GM21723 (cell line): Measurements from ENCODE around the gene SERPINB5.

Experiments
- ATAC-seq: cut with Tn5 transposase; IDR thresholded peaks from one replicate; pipeline ENCODE4 v1.9.1; 2021; ENCODE audit warnings: mild to moderate bottlenecking, moderate library complexity; ENCODE audit not compliant: unreplicated experiment

The SERPINB5 gene

DNA sequence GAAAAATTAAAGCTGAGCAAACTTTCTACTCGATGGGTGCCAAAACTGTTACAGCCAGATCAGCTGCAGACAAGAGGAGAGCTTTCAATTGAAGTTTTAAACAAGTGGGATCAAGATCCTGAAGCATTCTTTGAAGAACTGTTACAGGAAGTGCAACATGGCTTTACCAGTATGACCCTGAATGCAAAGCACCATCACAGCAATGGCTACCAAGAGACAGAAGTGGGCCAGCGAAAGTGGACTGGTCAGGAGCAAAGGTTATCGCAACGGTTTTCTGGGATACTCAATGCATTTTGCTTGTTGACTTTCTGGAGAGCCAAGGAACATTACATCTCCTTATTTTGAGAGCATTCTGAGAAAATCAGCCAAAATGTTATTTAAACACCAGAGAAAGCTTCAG is 9.1 kb upstream of the SERPINB5 start:
- no peak for ATAC-seq

DNA sequence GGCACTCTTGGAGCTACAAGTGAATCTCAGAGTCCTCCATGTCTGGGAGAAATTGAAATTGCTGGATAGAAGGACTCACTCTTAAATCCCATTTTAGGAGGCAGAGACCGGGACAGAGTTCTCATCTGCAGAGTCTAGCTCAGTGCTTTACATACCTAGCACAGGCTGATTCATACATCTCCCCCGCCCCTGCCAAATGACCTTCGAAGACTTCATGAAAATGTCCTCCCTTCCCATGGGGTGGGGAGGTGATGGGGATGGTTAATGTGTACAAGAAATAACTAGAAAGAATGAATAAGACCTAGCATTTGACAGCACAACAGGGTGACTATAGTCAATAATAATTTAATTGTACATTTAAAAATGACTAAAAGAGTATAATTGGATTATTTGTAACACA is 8.2 kb upstream of the SERPINB5 start:
- no peak for ATAC-seq

- no peak for ATAC-seq
Observed at GRCh38 chr18:63470751-63471150, 6.0 kb upstream of the SERPINB5 start.

- ATAC-seq: no peak
Observed at GRCh38 chr18:63472380-63472779, 4.4 kb upstream of the SERPINB5 start.

GRCh38 chr18:63477200-63477599 is 442 bp downstream of the SERPINB5 start:
- ATAC-seq: no peak

DNA sequence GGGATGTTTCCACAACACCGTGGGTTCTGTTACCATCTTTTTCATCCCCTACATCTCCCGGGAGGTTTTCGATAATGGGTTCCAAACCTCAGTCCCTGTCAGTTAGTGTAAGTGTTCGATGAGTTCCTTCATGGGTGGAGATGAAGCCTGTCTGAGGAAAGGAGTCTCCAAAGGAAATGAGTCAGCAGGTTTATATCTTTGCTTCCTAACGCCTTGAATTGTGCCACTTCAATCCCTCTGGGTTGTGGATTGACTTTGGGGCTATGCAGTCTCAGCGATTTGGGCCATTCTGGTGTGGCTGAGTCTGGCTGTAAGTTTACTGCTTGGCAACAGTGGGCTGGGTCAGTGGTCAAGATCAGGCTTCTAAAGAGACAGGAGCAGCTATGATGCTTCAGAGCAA is 1.2 kb downstream of the SERPINB5 start:
- no peak for ATAC-seq

GRCh38 chr18:63479826-63480225 is 3.1 kb downstream of the SERPINB5 start:
- ATAC-seq: no peak

DNA sequence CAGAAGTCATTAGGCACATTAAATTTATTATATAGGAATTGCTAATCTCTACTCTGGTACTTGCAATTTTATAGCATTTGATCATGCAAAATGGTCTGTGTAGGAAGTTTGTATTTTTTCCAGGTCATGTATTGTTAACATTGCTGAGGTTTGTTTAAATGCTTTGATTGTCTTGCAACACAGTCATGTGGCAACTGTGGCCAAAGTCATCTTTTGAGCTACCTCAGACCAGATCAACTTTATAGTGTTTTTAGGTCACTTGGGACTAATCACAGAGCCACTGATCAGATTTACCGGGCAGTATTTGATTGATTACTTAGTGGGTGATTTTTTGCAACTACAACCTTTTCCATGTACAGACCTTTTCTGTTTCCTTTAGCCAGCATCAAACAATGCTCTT is 3.7 kb downstream of the SERPINB5 start:
- ATAC-seq: no peak

DNA sequence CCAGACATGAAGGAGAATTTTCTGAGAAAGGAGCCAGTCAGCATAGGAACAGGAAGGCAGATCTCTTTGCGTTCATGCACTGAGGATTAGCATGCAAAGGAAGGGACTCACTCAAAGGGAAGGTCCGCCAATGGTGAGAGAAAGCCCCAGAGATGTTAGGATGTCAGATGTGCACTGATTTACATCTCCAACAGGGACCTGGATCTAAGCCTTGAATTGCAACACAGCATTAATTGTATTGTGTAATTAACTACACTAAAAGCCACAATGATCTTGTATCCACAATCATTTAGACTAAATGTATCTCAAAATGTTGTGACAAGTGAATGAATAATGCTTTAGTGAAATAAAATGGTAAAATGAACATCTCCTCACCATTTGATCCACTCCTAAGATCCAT is 4.2 kb downstream of the SERPINB5 start:
- ATAC-seq: no peak

DNA sequence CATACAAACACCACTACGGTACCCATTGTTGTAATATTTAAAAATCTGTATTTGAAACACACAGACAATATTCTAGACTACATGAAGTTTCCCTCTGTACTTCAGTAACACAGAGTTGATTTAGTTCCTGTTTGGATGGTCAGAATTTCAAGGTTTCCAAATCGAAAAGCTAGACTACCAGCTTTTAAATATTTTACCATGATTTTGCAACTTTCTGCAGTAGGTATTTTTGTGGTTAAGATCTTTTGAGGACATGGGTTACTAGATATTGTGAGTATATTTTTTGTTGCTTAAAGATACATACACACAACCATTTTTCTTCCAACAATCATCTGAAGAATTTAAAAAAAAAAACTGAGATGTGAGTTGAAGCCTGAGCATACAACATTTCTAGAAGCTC is 10.9 kb downstream of the SERPINB5 start:
- ATAC-seq: no peak

DNA sequence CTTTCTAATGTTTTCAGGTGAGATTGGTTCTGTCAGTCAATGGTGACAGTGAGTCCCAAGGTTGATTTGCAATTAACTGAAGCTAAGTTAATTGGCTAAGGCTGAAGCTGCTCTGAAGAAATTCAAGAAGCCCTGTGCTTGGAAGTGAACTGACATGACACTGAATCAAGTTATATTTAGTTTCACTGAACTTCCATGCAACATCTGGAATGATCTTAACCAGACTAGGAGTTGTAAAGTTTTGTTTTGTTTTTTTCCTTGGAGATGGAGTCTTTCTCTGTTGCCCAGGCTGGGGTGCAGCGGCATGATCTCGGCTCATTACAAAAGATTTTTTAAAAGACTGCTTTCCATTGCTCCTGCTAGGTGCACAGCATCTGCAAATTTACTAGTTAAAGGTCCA is 11.4 kb downstream of the SERPINB5 start:
- ATAC-seq: no peak

DNA sequence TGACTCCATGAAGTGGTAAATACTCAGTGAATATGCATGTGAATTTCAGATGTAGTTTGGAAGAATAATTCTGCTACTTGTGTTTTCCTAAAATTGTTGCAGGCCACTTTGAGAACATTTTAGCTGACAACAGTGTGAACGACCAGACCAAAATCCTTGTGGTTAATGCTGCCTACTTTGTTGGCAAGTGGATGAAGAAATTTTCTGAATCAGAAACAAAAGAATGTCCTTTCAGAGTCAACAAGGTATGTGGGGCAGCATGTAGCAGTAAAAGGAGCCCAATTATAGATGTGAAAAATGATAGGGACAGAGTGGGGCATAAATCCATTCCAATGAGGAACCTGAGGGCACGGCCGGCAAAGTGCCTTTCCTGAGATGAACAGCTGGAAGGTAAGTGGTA is 16.1 kb downstream of the SERPINB5 start:
- no peak for ATAC-seq

GRCh38 chr18:63495675-63496074 is 18.9 kb downstream of the SERPINB5 start:
- no peak for ATAC-seq

- ATAC-seq: peak; percentile 62
Observed at GRCh38 chr18:63505566-63506335, 29.0 kb downstream of the SERPINB5 start.

DNA sequence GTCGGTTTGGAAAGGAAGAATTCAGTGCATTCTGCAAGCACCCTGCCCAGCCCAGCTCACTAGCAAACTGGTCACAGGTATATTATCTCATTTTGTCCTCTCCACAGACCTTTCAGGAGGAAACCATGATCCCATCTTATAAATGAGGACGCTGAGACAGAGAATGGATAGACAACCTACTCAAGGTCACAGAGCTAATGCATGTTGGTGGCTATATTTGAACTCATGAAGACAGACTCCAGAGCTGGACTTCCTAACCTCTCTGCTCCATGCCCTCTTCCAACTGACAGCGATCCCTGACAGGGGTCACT is 29.5 kb downstream of the SERPINB5 start:
- ATAC-seq: no peak

DNA sequence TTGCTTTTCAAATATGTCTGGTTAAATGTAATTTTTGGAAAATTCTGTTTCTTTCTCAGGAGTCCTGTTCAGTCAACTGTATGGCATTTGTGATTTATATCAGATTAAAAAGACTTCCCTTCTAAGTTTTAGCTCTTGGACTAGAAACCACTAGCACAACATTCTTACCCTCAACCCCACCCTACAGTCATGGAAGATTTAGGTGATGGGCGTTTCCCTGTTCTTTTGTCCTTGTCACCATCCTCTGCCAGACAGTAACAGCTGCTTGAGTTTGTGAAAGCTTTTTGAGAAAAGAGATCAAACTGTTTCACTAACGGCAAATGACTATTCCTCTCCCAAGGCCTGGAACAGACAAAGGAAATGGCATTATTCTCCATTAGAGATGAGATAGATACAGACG is 31.8 kb downstream of the SERPINB5 start:
- no peak for ATAC-seq

DNA sequence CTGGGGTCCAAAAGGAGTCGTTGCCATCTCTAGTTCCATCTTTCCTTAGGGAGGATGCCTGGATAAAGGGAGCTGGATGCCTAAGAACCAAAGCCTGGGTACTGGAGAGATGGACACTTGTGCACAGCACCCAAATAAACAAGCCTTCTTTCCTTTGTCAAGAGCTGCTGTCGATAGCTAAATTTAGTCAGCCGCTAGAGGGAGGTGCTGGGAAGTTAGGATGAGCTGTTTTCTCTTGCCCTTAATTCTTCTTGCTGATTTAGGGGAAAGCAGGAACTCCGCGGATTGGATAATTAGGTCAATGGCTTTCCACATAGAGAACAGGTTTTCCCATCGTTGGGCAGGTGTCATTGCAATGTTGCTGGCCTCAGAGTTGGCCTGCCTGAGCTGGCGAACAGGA is 34.5 kb downstream of the SERPINB5 start:
- ATAC-seq: no peak

- ATAC-seq: no peak
Observed at GRCh38 chr18:63514326-63514725, 37.6 kb downstream of the SERPINB5 start.

- no peak for ATAC-seq
Observed at GRCh38 chr18:63514888-63515678, 38.3 kb downstream of the SERPINB5 start.

GRCh38 chr18:63515801-63516200 is 39.0 kb downstream of the SERPINB5 start:
- no peak for ATAC-seq

GRCh38 chr18:63518178-63519012 is 41.6 kb downstream of the SERPINB5 start:
- ATAC-seq: peak; percentile 90
